HK-2 (cell line): ENCODE results near the gene ACVR1B.

ENCODE experiments used
- DNase-seq: peaks from one replicate; pipeline ENCODE4 v3.0.0-alpha.2; 2018; ENCODE audit not compliant: unreplicated experiment

The ACVR1B gene

DNA sequence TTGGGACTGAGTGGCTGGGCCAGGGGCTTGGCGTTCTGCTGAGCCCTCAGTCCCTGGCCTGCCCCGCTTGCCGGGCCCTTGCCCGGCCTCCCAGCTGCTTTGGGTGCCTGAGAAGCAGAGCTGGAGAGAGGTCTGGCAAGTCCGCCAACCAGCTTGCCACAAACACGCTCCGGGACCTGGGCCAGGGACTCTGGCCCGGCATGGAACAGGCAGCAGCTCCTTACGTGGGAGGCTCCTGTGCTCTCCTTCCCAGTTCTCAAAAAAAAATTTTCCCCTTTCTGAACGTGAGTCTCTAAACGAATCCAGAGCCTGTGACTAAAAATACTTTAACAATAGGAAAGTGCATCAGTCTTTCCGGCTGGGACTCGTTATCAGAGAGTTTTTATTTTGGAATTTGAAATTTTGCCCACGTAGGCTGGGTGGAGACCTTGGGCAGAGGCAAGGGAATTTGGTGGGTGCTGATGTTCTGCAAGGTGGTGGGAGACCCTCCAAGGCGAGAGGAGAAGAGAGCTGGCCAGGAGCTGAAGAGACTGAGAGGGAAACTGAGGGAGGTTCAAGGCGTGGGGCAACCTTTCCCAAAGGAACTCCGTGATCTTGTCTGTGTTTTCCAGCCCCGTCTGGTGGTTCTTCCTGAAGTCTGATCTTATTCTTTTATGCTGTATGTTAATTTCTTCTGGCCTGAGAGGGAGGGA lies 92.9 kb downstream of the ACVR1B start:
- DNase-seq = no peak

DNA sequence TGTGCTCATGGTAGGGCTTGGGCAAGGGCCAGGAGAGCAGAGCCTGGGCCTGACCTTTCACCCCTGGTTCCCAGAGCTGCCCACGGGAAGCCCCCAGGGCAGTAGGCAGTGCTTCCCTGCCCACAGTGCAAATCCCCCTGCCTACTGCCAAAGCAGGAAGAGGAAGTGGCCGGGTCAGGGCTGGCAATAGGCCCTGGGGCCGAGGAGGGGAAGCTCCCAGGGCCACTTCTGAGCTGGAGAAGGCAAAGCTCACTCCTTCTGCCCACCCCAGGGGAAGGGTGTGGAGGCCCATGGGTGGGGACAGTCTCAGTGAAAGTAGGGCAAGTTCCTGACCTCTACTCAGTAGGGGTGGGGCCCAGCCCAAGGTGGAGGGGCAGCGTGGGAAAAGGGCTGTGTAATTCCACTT lies 94.3 kb downstream of the ACVR1B start:
- DNase-seq = no peak
